ENCODE measurements around the gene C1orf141.
"Not testable (repeated sequence)": the region's sequence is repeated elsewhere in the genome, so short reads cannot be mapped to it uniquely, and the experiment has no call there.

DNA sequence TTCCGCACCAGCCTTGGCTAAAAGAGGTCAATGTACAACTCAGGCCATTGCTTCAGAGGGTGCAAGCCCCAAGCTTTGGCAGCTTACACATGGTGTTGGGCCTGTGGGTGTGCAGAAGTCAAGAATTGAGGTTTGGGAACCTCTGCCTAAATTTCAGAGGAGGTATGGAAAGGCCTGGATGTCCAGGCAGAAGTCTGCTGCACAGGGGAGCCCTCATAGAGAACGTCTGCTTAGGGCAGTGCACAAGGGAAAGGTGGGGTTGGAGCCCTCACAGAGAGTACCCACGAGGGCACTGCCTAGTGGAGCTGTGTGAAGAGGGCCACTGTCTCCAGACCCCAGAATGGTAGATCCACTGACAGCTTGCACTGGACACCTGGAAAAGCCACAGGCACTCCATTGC lies 67.1 kb downstream of the C1orf141 start:
- TF ChIP-seq, protein P1, sequence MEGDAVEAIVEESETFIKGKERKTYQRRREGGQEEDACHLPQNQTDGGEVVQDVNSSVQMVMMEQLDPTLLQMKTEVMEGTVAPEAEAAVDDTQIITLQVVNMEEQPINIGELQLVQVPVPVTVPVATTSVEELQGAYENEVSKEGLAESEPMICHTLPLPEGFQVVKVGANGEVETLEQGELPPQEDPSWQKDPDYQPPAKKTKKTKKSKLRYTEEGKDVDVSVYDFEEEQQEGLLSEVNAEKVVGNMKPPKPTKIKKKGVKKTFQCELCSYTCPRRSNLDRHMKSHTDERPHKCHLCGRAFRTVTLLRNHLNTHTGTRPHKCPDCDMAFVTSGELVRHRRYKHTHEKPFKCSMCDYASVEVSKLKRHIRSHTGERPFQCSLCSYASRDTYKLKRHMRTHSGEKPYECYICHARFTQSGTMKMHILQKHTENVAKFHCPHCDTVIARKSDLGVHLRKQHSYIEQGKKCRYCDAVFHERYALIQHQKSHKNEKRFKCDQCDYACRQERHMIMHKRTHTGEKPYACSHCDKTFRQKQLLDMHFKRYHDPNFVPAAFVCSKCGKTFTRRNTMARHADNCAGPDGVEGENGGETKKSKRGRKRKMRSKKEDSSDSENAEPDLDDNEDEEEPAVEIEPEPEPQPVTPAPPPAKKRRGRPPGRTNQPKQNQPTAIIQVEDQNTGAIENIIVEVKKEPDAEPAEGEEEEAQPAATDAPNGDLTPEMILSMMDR (IDR thresholded peaks at IDR 0.05) = not testable (repeated sequence)
- not testable (repeated sequence) for TF ChIP-seq EZH2 (IDR thresholded peaks at IDR 0.05; ENCODE audit: borderline replicate concordance, insufficient read depth, low read depth, low read length, poor library complexity, severe bottlenecking)

All from B cell (primary cell).